ENCODE data around the gene SAMD10. TPM values are rescaled to one million over a fixed set of nuclear protein-coding genes. Genes with fewer than 3 reads are reported as not detected.
A peak's percentile ranks its signal among the peaks of the same experiment; 100 is the strongest.
"Not testable (repeated sequence)": the region's sequence is repeated elsewhere in the genome, so short reads cannot be mapped to it uniquely, and the experiment has no call there.

SAMD10 gene
- total RNA-seq, 1 experiment from 2014 or later: 1.9 TPM

DNA sequence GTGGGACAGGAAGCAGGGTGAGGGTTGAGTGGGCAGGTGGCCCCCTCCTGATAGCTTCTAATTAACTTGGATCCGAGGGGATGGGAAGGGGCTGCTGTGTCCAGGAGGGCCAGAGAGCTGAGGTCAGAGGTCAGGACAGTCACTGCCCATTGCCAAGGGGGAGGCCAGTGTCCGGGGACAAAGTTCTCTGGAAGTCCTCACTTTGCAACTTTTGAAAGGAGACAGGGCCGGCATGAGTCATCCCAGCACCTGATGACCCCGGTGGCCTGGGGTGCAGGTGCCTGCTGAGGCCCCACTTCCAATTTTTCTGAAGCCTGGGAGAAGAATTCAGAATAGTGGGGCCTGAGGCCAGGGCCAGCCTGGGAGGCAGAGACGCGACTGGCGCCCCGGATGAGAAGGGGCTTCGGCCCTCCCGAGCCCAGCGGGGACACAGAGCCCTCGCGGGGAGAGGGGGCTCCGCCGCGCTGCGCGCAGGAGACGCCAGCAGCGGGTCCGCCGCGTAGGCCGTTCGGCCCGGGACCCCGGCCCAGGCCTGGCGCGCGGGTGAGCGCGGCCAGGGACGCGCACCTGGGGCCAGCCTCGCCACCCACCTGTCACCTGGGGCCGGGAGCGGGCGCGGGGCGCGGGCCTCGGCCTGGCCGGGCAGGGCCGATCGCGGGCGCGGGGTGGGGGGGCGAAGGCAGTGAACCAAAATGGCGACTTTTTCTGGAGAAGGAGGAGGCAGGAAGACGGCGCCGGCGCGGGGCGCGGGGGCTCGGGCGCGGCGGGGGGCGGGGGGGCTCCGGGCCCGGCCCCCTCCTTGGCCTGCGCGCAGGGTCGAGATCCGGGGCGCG lies 10.3 kb downstream of the SAMD10 start:
- DNase-seq (ENCODE audit: low read depth): no peak

DNA sequence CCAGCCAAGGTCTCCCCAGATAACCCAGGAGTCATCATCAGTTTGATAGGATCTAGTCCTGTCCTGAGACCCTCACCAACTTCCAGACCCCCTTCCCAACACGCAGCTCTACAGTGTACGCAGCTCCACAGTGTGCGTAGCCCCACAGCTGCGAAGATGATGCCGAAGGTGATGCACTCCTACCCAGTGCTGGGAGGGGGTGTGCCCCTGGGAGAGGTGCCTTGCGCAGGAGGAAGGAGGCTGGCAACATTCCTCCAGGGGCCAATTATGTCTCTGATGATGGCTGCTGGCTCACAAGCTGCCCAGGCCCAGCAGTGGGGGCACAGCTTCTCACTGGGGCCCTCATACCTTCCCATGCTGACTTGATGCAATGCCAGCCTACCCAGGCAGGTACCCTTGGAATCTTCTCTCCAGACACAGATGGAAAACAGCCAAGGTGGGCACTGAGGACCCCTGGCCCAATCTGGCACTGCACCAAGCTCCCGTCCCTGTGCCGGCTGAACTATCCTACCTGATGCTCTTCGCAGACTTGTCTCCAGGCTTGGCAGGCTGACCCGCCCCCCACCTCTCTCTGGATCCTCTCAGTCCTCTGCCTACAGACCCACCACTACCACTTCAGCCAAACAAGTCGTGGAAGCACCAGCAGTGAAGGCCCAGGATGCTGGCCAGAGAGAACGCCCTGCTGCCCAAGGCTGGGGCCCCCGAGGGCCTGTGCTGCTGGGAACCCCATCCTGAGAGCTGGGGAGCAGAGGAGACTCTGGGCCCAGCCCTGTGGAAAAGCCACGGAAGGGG lies 11.1 kb downstream of the SAMD10 start:
- no peak for DNase-seq (ENCODE audit: low read depth)

DNA sequence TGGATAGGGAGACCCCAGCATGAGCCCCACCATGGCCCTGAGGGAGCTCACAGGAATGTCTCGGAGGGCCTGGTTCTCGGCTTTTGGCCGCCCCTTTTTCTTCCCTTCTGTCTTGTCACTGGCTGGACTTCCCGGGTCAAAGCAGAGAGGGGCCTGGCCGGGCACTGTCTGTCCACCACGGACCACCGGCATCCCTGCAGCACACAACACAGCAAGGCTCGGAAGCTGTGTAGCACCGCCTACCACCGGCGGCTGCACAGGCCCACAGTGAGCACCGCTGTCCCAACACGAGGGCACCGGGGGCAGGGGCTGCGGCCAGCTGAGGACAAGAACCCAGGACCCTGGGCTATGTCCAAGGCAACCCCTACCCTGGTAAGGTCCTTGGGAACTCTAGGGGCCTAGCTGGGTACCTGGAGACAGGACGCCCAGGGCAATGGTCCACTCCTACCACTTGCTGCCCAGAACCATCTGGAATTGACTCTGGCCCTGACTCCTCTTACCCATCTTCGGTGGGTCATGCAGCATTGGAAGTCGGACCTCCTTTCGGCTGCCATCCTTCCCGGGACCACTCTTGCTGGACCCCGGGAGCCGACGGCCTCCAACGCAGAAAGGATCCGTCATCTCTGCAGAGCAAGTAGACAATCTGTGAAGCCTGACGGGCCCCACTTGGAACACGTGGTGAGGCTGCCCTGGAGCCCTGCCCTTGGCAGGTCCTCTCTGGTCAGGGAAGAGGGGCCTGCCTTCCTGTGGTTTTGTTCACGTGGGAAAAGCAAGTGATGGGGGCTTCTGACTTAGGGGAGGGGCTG lies 11.9 kb downstream of the SAMD10 start:
- no peak for DNase-seq (ENCODE audit: low read depth)

DNA sequence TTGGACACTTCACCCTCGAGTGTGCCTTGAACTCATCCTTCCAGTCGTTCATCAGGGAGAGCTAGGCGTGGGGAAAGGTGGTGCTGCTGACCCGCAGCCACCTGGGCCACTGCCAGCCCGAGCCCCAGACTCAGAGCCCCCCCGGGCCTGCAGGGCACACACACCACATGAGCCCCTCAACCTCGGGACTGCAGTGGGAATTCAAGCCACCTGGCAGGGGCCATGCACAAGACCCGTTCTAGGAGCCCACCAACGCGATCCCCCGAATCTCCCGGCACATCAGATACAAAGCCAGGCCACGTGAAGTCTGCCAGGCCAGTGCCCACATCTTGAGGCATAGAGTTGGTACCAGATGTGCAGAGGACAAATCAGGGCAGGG lies 12.5 kb downstream of the SAMD10 start:
- DNase-seq (ENCODE audit: low read depth): no peak

DNA sequence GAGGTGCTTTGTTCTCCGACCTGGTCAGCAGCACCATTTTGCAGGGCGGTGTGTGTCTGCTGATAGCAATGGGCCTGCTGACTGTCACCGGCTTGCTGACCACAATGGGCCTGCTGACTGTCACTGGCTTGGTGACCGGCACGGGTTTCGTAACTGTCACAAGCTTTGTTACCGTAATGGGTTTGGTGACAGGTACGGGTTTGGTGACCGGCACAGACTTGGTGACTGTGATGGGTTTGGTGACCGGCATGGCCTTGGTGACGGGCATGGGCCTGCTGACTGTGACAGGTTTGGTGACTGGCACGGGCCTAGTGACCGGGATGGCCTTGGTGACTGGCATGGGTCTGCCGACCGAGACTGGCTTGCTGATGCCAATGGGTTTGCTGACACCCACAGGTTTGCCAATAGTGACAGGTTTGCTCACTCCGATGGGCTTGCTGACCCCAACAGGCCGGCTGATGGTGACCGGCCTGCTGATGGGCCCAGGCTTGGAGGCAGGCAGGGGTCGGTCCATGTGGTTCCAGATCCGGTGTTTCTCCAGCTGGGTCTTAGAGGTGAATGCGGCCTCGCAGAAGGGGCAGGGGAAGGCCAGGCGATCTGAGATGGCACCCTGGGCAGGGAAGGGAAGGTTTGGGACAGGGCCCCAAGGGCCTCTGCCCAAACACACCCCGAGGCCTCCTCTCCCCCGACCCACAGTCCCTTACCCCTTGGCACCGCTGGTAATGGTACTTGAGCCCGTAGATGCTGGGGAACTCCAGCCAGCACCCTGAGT lies 13.1 kb downstream of the SAMD10 start:
- no peak for DNase-seq (ENCODE audit: low read depth)

DNA sequence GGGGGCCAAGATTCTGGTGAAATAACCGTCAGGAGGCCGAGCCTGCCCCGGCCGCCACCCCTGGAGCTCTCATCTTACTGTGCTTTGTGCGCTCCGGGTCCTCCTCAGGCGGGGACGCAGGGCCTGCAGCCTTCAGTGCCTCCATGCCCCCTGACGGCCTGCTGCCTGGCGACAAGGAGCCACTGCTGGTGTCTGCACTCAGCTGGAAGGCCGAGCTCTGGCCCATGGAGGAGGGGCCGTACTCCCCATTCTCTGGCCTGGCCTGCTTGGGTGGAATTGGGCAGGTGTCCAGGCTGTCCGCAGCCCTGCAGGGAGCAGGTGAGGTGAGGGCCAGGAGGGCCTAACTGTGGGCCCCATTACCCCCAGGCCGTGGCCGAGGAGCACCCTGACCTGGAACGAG lies 15.0 kb downstream of the SAMD10 start:
- DNase-seq (ENCODE audit: low read depth): no peak

DNA sequence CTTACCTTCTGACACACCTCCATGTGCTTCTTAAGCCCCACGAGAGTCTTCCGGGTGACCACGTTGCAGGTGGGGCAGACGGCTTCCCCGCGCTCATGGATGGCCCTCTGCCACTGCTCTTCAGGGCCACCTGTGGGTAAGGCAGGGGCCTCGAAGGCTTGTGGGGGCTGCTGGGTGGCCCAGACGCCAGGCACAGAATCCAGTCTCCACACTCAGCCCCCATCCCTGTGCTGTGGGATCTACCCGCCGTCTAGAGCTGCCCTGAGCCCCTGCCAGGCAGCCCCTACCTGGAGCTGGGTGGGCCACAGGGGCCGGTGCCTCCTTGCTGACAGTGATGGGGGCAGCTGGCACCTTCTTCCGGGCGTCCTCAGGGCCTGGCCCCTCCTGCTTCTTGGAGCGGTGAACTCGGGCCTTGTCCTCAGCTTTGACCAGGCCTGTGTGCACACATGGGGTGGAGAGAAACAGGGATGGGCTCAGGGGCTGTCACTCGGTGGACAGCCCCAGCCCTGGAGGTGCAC lies 15.6 kb downstream of the SAMD10 start:
- DNase-seq (ENCODE audit: low read depth): no peak

DNA sequence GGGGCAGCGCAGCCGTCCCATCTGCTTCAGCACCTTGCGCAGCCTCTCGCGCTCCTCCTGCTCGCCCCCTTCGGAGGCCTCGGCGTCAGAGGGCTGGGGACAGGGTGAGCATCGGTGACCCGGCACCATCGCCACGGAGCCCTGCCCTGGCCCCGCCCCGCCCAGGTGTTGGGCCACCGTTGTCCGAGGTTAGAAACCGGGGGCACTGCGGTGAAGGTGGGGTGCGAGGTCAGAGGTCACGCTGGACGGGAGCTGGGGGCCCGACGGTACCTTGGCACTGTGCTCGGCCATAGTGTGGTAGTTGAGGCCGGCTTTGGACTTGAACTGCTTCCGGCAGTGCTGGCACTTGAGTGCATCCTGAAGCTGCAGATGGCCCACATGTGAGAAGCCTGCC lies 16.1 kb downstream of the SAMD10 start:
- DNase-seq (ENCODE audit: low read depth): no peak

DNA sequence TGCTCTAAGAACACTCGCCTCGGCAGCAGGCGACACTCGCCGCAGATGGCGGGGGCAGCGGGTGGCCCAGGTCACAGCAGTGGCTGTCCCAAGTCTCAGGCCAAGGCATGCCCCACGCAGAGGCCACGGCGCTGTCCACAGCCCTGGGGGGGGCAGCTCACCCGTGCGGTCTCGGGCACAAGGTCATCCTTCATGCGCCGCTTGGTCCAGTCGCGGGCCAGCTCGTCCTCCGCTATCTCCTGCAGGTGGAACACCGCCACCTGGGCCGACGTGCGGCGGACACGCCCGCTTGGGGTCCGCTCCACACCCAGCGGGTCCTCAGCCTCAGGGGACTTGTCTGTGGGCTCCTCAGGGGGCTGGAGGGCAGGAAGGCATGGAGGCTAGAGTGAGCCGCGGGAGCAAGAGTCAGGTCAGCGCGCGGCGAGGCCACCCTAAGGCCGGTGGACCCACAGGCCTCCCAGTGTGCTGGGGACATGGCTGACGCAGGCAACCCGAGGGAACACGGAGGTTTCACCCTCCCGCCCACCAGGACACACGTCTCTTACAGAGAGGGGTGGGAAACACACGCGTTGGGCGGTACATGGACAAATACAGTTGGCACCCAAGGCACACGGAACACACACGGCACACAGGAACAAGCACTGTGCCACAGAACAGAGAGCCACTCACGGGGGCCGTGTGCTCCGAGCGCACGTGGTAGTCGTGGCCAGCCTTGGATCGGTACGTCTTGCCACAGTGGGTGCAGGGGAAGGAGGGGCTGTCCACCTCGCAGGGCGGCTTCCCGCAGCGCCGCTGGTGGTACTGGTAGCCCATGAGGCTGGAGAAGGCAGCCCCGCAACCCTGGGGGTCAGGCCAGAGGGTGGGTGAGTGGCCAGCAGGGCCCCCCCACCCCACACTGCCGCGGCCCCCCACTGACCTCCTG lies 16.8 kb downstream of the SAMD10 start:
- DNase-seq (ENCODE audit: low read depth): no peak

DNA sequence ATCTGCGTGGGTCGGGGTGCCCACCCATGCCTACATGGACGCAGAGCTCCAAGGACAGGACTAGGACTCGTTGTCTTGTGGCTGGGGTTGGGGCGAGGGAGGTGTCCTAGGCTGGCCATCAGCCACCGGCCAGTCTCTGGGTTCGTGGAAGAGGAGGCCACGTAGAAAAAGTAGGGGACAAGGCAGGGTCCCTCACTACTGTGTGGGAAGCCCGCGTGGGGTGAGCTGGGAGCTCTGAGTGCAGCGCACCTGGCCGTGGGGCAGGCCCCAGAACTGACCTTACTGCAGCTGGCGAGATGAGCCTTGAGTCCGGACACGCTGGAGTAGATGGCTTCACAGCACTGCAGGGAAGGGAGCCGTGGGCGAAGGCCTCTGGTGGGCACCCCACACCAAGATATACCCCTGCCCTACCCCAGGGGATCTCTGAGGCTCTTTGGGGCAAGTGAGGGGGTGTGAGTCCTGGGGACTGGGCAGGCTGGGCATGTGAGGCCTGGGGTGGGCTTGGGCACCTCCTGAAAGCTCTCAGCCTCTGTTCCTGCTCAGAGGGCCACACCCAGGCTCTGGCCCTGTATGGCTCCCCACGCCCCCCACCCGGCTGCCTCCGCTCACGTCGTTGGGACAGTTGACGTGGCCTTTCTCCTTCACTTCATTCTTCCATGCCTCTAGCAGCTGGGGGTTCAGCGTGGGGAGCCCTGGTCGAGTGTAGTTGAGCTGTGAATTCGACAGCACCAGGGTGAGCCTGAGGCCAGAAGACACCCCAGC lies 17.6 kb downstream of the SAMD10 start:
- DNase-seq (ENCODE audit: low read depth): no peak

DNA sequence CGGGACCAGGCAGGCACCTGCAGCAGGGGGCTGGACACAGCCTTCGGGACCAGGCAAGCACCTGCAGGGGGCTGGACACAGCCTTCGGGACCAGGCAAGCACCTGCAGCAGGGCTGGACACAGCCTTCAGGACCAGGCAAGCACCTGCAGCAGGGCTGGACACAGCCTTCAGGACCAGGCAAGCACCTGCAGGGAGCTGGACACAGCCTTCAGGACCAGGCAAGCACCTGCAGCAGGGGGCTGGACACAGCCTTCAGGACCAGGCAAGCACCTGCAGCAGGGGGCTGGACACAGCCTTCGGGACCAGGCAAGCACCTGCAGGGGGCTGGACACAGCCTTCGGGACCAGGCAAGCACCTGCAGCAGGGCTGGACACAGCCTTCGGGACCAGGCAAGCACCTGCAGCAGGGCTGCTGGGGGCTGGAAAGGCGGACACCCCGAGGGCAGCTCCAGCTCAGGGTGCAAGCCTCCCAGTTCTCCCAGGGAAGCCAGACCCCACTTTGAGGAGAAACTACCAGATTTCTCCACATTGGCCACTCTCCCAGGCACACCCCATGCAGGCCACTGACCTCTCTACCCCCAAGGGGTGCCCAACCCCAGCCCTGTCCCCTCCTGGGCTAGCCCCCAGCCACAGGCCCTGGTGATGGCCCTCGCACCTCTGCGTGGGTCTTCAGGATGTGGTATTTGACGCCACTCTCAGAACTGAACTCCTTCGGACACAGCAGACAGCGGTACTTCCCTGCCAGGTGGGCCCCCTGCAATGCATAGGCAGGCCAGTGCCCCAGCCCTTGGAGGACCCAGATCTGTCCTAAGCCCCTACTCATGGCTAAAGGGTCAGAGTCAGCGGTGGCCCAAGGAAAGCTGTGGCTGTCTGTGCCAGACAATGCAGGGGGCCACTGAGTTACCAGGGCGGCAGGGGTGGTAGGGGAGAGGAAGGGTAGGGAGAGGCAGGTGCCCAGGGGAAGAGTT lies 18.5 kb downstream of the SAMD10 start:
- not testable (repeated sequence) for DNase-seq (ENCODE audit: low read depth)

DNA sequence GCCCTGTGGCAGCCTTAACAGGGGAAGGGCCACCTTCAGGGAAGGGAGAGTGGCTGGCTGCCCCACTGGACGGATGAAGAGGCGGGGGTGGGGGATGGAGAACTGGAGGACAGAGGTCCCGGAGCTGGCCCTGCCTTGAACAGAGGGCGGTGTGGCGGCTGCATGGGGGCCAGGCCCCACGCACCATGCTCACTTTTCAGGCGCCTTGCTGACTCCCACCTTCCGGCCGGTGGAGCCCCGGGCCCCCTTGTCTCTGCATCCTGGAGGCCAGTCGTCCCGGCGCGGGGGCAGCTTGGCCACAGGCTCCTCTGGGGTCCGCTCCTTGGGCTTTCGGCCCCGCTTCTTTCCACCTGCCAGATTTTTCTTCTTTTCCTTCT lies 19.8 kb downstream of the SAMD10 start:
- no peak for DNase-seq (ENCODE audit: low read depth)

DNA sequence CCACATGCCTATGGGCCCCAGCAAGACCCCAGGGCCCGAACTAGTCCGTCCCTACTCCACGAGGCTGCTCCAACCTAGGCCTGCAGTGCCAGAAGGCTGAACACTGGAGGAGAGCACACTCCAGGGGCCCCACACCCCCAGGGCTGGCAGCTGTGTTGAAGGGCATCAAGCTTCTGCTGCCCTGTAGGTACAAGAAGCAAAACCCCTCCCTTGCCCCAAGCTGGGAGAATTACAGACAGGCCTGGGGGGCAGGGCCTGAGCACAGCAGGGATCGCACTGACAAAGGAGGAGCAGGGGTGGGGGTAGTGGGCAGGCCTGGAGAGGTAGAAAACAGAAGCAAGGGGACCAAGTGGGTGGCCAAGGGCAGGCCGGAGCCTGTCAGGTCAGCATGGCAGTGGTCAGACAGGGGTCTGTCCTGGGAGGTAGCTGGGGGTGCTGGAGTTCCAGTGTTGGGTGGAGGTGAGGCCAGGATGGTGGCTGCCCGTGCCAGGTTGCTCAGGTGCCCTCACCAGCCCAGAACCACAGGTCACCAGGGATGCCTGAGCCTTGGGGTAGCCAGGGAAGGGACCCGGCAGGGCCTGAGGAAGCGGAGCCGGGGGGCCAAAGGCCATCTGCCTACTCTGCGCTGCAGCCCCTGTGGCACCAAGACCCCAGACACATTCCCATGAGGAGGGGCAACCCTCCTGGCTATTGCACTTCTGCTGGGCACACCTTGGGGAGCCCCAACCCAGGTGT lies 20.3 kb downstream of the SAMD10 start:
- DNase-seq (ENCODE audit: low read depth): no peak

DNA sequence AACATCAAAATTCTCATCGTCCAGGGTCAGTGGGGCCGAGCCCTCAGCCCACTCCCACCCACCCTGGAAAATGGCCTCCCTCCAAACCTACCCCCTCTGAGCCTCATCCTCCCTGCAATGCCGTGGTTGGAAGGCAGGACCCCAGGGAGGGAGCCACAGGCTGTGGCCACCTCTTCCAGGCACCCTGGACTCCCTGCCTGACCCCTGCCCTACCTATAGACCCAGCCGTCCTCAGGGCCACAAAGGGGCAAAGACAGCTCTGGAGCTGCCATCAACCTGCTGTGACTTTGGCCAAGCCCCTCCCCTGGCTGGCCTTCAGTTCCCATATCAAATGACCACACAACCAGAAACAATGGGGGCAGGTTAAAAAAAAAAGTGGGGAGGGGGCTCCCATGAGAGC lies 21.0 kb downstream of the SAMD10 start:
- no peak for DNase-seq (ENCODE audit: low read depth)

DNA sequence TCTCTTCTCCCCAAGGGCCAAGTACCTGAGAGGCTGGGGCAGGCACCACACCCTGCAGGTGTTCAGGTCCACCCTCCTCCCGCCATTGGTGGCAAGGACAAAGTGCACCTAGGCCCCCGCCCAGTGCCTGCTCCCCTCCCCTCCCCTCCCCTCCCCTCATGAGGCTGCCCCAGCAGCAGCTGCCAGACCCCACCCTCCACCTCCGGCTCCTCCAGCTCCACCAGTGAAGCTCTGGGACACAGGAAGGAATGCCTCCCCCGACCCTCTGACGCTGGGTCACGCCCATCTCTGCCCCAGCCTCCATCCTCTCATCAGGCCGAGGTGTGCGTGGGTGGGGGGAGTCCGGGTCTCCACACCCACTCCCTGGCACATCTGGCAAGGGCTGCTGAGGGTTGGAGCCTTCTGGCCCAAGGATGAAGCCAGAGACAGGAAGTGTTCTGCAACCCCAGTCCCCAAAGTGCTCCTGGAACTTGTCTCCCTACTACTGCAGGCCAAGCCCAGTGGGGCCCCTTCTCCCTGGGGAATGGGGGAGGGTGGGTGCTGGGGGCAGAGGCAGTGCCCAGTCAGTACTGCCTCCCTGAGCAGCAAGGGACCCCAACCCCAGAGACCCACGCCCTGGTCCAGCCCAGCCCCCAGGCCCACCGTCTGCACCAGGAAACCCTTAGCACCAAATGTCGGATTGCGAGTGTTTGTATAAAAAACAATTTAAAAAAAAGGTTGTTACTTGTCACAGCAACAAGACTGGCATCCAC lies 21.6 kb downstream of the SAMD10 start:
- no peak for DNase-seq (ENCODE audit: low read depth)

DNA sequence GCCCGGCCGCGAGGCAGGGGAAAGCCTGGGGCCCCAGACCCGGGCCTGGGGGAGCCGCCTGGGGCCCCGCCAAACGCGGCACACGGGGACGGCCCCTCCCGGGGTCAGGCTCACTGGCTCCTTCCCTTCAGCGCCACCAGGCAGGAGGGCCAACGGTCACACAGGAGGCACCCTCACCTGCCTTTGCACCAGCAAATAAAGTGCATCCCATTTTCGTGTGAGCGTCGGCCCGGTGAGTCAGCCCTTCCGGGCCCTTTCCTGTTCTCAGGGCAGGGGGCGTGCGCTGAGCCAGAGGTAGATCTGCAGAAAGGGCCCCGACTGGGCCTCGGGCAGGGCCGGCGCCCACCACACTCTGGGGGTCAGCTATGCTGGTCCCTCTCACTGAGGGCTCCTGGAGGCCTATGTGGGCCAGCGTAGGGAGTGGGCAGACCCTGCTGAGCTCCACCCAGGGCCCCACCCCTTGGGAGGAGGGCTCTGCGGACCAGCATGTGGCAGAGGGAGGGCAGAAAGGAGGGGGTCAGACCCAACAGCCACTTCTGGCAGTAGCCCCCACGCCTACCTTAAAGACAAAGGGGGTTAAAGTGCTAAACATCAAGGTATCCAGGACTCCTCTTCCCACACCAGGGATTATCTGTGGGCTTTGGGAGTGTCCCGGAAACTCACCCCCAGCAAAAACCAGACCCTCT lies 22.3 kb downstream of the SAMD10 start:
- peak; percentile 78 for DNase-seq (ENCODE audit: low read depth)

Measured in RPMI7951 (cell line).